ENCODE measurements around the gene BAG1. TPM values are rescaled to one million over a fixed set of nuclear protein-coding genes. Genes with fewer than 3 reads are reported as not detected.

BAG1 gene
- total and polyA plus RNA-seq, 5 donors from 2014 or later: 80.2 to 100 (median 91.7) TPM

- Mint-ChIP-seq H3K36me3 (no peaks in the 10 kb centered on the region), H3K4me3 (no peak overlapping the region), H3K27me3 (peaks cover 14% of the 10 kb centered on the region), H3K4me1 (peaks cover 0 to 10% (median 9%) of the 10 kb centered on the region in 4 donors), H3K27ac (peak overlapping the region in 2 of 3 donors; percentile 3 to 39), H3K9me3 (no peaks in the 10 kb centered on the region)
- Histone ChIP-seq H3K27me3 (ENCODE audit: control insufficient read depth, insufficient read depth, low read length) (no peaks in the 10 kb centered on the region), H3K4me1 (ENCODE audit: control insufficient read depth, insufficient read depth, low read length, poor library complexity, severe bottlenecking) (no peaks in the 10 kb centered on the region), H3K27ac (ENCODE audit: insufficient read depth, low read length, poor library complexity, severe bottlenecking) (no peak overlapping the region), H3K36me3 (ENCODE audit: control insufficient read depth, insufficient read depth, low read length) (no peaks in the 10 kb centered on the region), H3K4me3 (ENCODE audit: low read depth, low read length) (no peak overlapping the region), H3K9me3 (ENCODE audit: control insufficient read depth in 2 of 2, low read length in 2 of 2) (no peaks in the 10 kb centered on the region)
- DNase-seq: no peak
- ATAC-seq (ENCODE audit: low read depth in 2 of 2): no peak
These were observed 35.0 kb downstream of the BAG1 start for GRCh38 chr9:33229359-33230114.

GRCh38 chr9:33228606-33229005 is 35.9 kb downstream of the BAG1 start:
- ATAC-seq (ENCODE audit: low read depth in 2 of 2) (no peak), DNase-seq (no peak)
- H3K27ac ChIP-seq (ENCODE audit: insufficient read depth, low read length, poor library complexity, severe bottlenecking): no peak overlapping the region
- H3K4me3 Mint-ChIP-seq: no peak overlapping the region
- peaks cover 16% of the 10 kb centered on the region for H3K27me3 Mint-ChIP-seq
- no peaks in the 10 kb centered on the region for H3K9me3 ChIP-seq (ENCODE audit: control insufficient read depth in 2 of 2, low read length in 2 of 2)
- H3K27me3 ChIP-seq (ENCODE audit: control insufficient read depth, insufficient read depth, low read length): peaks cover 2% of the 10 kb centered on the region
- no peak overlapping the region for H3K27ac Mint-ChIP-seq
- H3K36me3 Mint-ChIP-seq: no peaks in the 10 kb centered on the region
- peaks cover 0 to 10% (median 9%) of the 10 kb centered on the region in 4 donors for H3K4me1 Mint-ChIP-seq
- no peak overlapping the region for H3K4me3 ChIP-seq (ENCODE audit: low read depth, low read length)
- H3K36me3 ChIP-seq (ENCODE audit: control insufficient read depth, insufficient read depth, low read length): no peaks in the 10 kb centered on the region
- H3K4me1 ChIP-seq (ENCODE audit: control insufficient read depth, insufficient read depth, low read length, poor library complexity, severe bottlenecking): no peaks in the 10 kb centered on the region
- no peaks in the 10 kb centered on the region for H3K9me3 Mint-ChIP-seq

DNA sequence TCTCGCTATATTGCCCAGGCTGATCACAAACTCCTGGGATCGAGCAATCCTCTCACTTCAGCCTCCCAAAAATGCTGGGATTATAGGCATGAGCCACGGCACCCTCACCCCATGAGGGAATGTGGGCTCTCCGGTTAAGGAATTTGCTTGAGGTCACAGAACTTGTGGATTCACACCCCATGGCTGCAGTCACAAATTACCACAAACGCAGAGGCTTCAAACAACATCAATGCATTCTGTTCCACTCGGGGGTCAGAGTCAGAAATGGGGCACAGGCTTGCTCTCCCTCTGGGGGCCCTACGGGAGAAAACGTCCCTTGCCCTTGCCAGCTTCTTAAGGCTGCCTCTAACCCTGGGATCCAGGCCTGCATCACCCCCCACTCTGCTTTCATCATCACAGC is 36.8 kb downstream of the BAG1 start:
- Mint-ChIP-seq H3K9me3 (no peaks in the 10 kb centered on the region), H3K36me3 (no peaks in the 10 kb centered on the region), H3K27ac (no peak overlapping the region), H3K4me3 (no peak overlapping the region), H3K27me3 (peaks cover 17% of the 10 kb centered on the region), H3K4me1 (peaks cover 0 to 10% (median 9%) of the 10 kb centered on the region in 4 donors)
- Histone ChIP-seq H3K36me3 (ENCODE audit: control insufficient read depth, insufficient read depth, low read length) (no peaks in the 10 kb centered on the region), H3K27me3 (ENCODE audit: control insufficient read depth, insufficient read depth, low read length) (peaks cover 2% of the 10 kb centered on the region), H3K4me3 (ENCODE audit: low read depth, low read length) (no peak overlapping the region), H3K9me3 (ENCODE audit: control insufficient read depth in 2 of 2, low read length in 2 of 2) (no peaks in the 10 kb centered on the region), H3K27ac (ENCODE audit: insufficient read depth, low read length, poor library complexity, severe bottlenecking) (no peak overlapping the region), H3K4me1 (ENCODE audit: control insufficient read depth, insufficient read depth, low read length, poor library complexity, severe bottlenecking) (no peaks in the 10 kb centered on the region)
- no peak for ATAC-seq (ENCODE audit: low read depth in 2 of 2)
- DNase-seq: no peak

- Mint-ChIP-seq H3K9me3 (no peaks in the 10 kb centered on the region), H3K36me3 (no peaks in the 10 kb centered on the region), H3K27ac (no peak overlapping the region), H3K4me3 (no peak overlapping the region), H3K4me1 (peaks cover 0 to 10% (median 9%) of the 10 kb centered on the region in 4 donors), H3K27me3 (peaks cover 16% of the 10 kb centered on the region)
- Histone ChIP-seq H3K4me3 (ENCODE audit: low read depth, low read length) (no peak overlapping the region), H3K27me3 (ENCODE audit: control insufficient read depth, insufficient read depth, low read length) (peaks cover 2% of the 10 kb centered on the region), H3K36me3 (ENCODE audit: control insufficient read depth, insufficient read depth, low read length) (no peaks in the 10 kb centered on the region), H3K27ac (ENCODE audit: insufficient read depth, low read length, poor library complexity, severe bottlenecking) (no peak overlapping the region), H3K9me3 (ENCODE audit: control insufficient read depth in 2 of 2, low read length in 2 of 2) (no peaks in the 10 kb centered on the region), H3K4me1 (ENCODE audit: control insufficient read depth, insufficient read depth, low read length, poor library complexity, severe bottlenecking) (no peaks in the 10 kb centered on the region)
- no peak for DNase-seq
- peak in 1 of 2 donors; percentile 25 for ATAC-seq (ENCODE audit: low read depth in 2 of 2)
These were observed 37.5 kb downstream of the BAG1 start for GRCh38 chr9:33227008-33227398.

DNA sequence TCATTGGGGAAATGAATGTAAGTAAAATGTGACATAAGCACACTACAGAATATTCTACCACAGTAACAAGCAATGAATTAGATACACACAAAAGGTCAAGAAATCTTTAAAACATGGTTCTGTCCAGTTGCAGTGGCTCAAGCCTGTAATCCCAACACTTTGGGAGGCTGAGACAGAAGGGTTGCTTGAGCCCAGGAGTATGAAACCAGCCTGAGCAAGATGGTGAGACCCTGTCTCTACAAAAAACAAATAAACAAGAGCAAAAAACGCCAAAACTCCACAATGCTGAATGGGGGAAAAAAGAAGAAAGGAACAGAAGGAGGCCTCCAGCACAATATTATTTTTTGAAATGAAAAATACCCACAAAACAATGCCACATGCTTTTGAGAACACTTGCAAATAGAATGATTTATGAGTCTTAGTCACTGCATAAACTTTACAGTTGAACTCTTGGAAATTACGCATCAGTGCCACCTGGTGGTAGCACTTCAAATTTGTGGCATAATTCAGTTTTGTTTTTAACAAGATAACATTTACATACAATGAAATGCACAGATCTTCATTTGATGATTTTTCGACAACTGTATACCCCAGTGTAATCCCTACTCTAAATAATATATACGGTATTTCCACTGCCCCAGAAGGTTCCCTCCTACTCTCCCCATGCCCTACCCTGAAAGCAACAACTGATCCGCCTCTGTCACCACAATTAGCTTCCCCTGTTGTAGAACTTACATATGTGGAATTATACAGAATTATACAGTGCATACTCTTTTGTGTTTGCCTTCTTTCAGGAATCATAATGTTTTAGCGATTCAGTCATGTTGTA is 39.0 kb downstream of the BAG1 start:
- Histone ChIP-seq H3K4me1 (ENCODE audit: control insufficient read depth, insufficient read depth, low read length, poor library complexity, severe bottlenecking) (no peaks in the 10 kb centered on the region), H3K9me3 (ENCODE audit: control insufficient read depth in 2 of 2, low read length in 2 of 2) (no peaks in the 10 kb centered on the region), H3K4me3 (ENCODE audit: low read depth, low read length) (no peak overlapping the region), H3K27ac (ENCODE audit: insufficient read depth, low read length, poor library complexity, severe bottlenecking) (no peak overlapping the region), H3K36me3 (ENCODE audit: control insufficient read depth, insufficient read depth, low read length) (no peaks in the 10 kb centered on the region), H3K27me3 (ENCODE audit: control insufficient read depth, insufficient read depth, low read length) (peaks cover 2% of the 10 kb centered on the region)
- Mint-ChIP-seq H3K4me3 (no peak overlapping the region), H3K36me3 (no peaks in the 10 kb centered on the region), H3K27me3 (peaks cover 16% of the 10 kb centered on the region), H3K9me3 (no peaks in the 10 kb centered on the region), H3K27ac (no peak overlapping the region), H3K4me1 (peaks cover 0 to 11% (median 9%) of the 10 kb centered on the region in 4 donors)
- ATAC-seq (ENCODE audit: low read depth in 2 of 2): peak; percentile 61 to 64
- DNase-seq: peak; percentile 54 to 87 (median 73)

GRCh38 chr9:33223696-33224095 is 40.8 kb downstream of the BAG1 start:
- DNase-seq: no peak
- H3K27ac ChIP-seq (ENCODE audit: insufficient read depth, low read length, poor library complexity, severe bottlenecking): no peak overlapping the region

GRCh38 chr9:33222031-33222430 is 42.5 kb downstream of the BAG1 start:
- peaks cover 20% of the 10 kb centered on the region for H3K27me3 Mint-ChIP-seq
- DNase-seq (no peak), ATAC-seq (ENCODE audit: low read depth in 2 of 2) (no peak)
- Histone ChIP-seq H3K27ac (ENCODE audit: insufficient read depth, low read length, poor library complexity, severe bottlenecking) (no peak overlapping the region), H3K4me1 (ENCODE audit: control insufficient read depth, insufficient read depth, low read length, poor library complexity, severe bottlenecking) (no peaks in the 10 kb centered on the region), H3K36me3 (ENCODE audit: control insufficient read depth, insufficient read depth, low read length) (no peaks in the 10 kb centered on the region), H3K4me3 (ENCODE audit: low read depth, low read length) (no peak overlapping the region), H3K27me3 (ENCODE audit: control insufficient read depth, insufficient read depth, low read length) (peaks cover 2% of the 10 kb centered on the region), H3K9me3 (ENCODE audit: control insufficient read depth in 2 of 2, low read length in 2 of 2) (no peaks in the 10 kb centered on the region)
- H3K36me3 Mint-ChIP-seq: no peaks in the 10 kb centered on the region
- H3K9me3 Mint-ChIP-seq: no peaks in the 10 kb centered on the region
- H3K4me3 Mint-ChIP-seq: no peak overlapping the region
- H3K4me1 Mint-ChIP-seq: peaks cover 0 to 11% (median 9%) of the 10 kb centered on the region in 4 donors
- H3K27ac Mint-ChIP-seq: no peak overlapping the region

More at GRCh38 chr9:33223696-33224095, 40.8 kb downstream of the BAG1 start:
- H3K27me3 ChIP-seq (ENCODE audit: control insufficient read depth, insufficient read depth, low read length): peaks cover 2% of the 10 kb centered on the region
- Mint-ChIP-seq H3K4me1 (peaks cover 0 to 11% (median 9%) of the 10 kb centered on the region in 4 donors), H3K27ac (peak overlapping the region in 1 of 3 donors; percentile 32), H3K27me3 (peaks cover 16% of the 10 kb centered on the region), H3K4me3 (no peak overlapping the region), H3K9me3 (no peaks in the 10 kb centered on the region), H3K36me3 (no peaks in the 10 kb centered on the region)
- ATAC-seq (ENCODE audit: low read depth in 2 of 2): no peak
- H3K9me3 ChIP-seq (ENCODE audit: control insufficient read depth in 2 of 2, low read length in 2 of 2): no peaks in the 10 kb centered on the region
- H3K4me1 ChIP-seq (ENCODE audit: control insufficient read depth, insufficient read depth, low read length, poor library complexity, severe bottlenecking): no peaks in the 10 kb centered on the region
- H3K36me3 ChIP-seq (ENCODE audit: control insufficient read depth, insufficient read depth, low read length): no peaks in the 10 kb centered on the region
- H3K4me3 ChIP-seq (ENCODE audit: low read depth, low read length): no peak overlapping the region

Data from CD4-positive, CD25-positive, alpha-beta regulatory T cell (primary cell).